Loucy (cell line): ENCODE results near the gene CTCFL.

Experiments
- H2AFZ ChIP-seq: fragments of 200-600 bp; sonication (generic); 2 replicates; pipeline ENCODE4 v1.6.0; 2016; ENCODE audit warnings: antibody characterized with exemption, mild to moderate bottlenecking, low read length, moderate library complexity
- H3F3A ChIP-seq: fragments of 200-600 bp; 2 replicates; pipeline ENCODE4 v1.6.0; 2016; ENCODE audit warnings: antibody characterized with exemption, low read depth, mild to moderate bottlenecking
- H3K27me3 ChIP-seq: fragments of 200-600 bp; sonication (generic); 2 replicates; pipeline ENCODE4 v1.6.1; 2014; ENCODE audit warnings: low read length, mild to moderate bottlenecking; ENCODE audit not compliant: insufficient read depth, poor library complexity, severe bottlenecking
- H3K36me3 ChIP-seq: fragments of 200-600 bp; sonication (generic); 2 replicates; pipeline ENCODE4 v1.6.1; 2016; ENCODE audit warnings: low read length; ENCODE audit not compliant: insufficient read depth
- H3K4me1 ChIP-seq: fragments of 200-600 bp; sonication (generic); 2 replicates; pipeline ENCODE4 v1.5.1; 2014; ENCODE audit warnings: low read length, mild to moderate bottlenecking; ENCODE audit not compliant: insufficient read depth, poor library complexity, severe bottlenecking
- H3K4me2 ChIP-seq: fragments of 200-600 bp; sonication (generic); 2 replicates; pipeline ENCODE4 v1.6.0; 2014; ENCODE audit warnings: antibody characterized with exemption, low read length, low read depth, mild to moderate bottlenecking; ENCODE audit not compliant: poor library complexity, severe bottlenecking
- H3K4me3 ChIP-seq: fragments of 200-600 bp; sonication (generic); 2 replicates; pipeline ENCODE4 v1.5.1; 2014; ENCODE audit warnings: low read length, mild to moderate bottlenecking, mixed read lengths; ENCODE audit not compliant: poor library complexity, severe bottlenecking
- H3K79me2 ChIP-seq: fragments of 200-600 bp; sonication (generic); 2 replicates; pipeline ENCODE4 v1.6.1; 2014; ENCODE audit warnings: low read length; ENCODE audit not compliant: insufficient read depth
- H3K9ac ChIP-seq: fragments of 200-600 bp; sonication (generic); 2 replicates; pipeline ENCODE4 v1.6.0; 2014; ENCODE audit warnings: mild to moderate bottlenecking, low read depth, low read length, moderate library complexity; ENCODE audit not compliant: poor library complexity, severe bottlenecking
- H3K9me2 ChIP-seq: fragments of 200-600 bp; sonication (generic); replicated peaks from 2 replicates; pipeline ENCODE4 v1.6.1; 2016; ENCODE audit warnings: low read depth, low read length, mixed read lengths
- H3K9me3 ChIP-seq: fragments of 200-600 bp; sonication (generic); 2 replicates; pipeline ENCODE4 v1.6.1; 2014; ENCODE audit warnings: mild to moderate bottlenecking, antibody characterized with exemption, low read length, low read depth; ENCODE audit not compliant: insufficient read depth
- H4K20me1 ChIP-seq: fragments of 200-600 bp; sonication (generic); 2 replicates; pipeline ENCODE4 v1.6.0; 2014; ENCODE audit warnings: antibody characterized with exemption, low read length, mild to moderate bottlenecking; ENCODE audit not compliant: insufficient read depth, poor library complexity, severe bottlenecking
- EZH2phosphoT487 ChIP-seq: fragments of 200-600 bp; IDR thresholded peaks from 2 replicates; pipeline ENCODE4 v1.6.1; 2018; ENCODE audit warnings: antibody characterized with exemption, mild to moderate bottlenecking, moderate library complexity, borderline replicate concordance
- TF ChIP-seq, protein P1 (sequence below): fragments of 200-600 bp; sonication (generic); conservative IDR thresholded peaks from 2 replicates; pipeline ENCODE4 v1.5.1; 2014; ENCODE audit warnings: mild to moderate bottlenecking, antibody characterized with exemption, low read length

CTCFL gene

DNA sequence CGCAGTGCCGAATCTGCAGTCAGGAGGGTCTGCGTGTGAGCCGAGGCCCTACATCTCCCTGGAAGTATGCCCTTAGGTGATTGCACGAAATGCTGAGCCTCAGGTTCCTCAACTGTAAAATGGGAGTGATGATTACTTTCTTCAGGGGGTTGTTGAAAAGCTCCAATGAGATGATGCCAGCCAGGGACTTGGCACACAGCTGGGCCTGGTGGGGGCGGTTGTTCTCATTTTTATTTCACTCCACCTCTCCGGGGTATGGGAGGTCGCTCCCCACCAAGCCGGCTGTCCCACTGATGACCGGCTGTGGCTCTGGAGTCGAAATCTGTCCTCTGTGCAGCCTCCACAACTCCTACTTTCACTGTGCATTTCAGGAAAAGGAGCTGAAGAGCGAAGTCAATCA is 44.0 kb upstream of the CTCFL start:
- H3K4me1 ChIP-seq = no peaks in the 10 kb centered on the region
- no peaks in the 10 kb centered on the region for H3K79me2 ChIP-seq
- H3K4me2 ChIP-seq = no peak overlapping the region
- no peaks in the 10 kb centered on the region for H3K9me2 ChIP-seq
- H3K36me3 ChIP-seq = no peaks in the 10 kb centered on the region
- H3K9me3 ChIP-seq = no peaks in the 10 kb centered on the region
- no peaks in the 10 kb centered on the region for H3K27me3 ChIP-seq
- H4K20me1 ChIP-seq = no peaks in the 10 kb centered on the region
- H2AFZ ChIP-seq = no peak overlapping the region
- H3K9ac ChIP-seq = no peak overlapping the region
- TF ChIP-seq, protein P1, sequence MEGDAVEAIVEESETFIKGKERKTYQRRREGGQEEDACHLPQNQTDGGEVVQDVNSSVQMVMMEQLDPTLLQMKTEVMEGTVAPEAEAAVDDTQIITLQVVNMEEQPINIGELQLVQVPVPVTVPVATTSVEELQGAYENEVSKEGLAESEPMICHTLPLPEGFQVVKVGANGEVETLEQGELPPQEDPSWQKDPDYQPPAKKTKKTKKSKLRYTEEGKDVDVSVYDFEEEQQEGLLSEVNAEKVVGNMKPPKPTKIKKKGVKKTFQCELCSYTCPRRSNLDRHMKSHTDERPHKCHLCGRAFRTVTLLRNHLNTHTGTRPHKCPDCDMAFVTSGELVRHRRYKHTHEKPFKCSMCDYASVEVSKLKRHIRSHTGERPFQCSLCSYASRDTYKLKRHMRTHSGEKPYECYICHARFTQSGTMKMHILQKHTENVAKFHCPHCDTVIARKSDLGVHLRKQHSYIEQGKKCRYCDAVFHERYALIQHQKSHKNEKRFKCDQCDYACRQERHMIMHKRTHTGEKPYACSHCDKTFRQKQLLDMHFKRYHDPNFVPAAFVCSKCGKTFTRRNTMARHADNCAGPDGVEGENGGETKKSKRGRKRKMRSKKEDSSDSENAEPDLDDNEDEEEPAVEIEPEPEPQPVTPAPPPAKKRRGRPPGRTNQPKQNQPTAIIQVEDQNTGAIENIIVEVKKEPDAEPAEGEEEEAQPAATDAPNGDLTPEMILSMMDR = no peak
- TF ChIP-seq EZH2phosphoT487 = no peak
- H3K4me3 ChIP-seq = no peak overlapping the region
- H3F3A ChIP-seq = no peaks in the 10 kb centered on the region

DNA sequence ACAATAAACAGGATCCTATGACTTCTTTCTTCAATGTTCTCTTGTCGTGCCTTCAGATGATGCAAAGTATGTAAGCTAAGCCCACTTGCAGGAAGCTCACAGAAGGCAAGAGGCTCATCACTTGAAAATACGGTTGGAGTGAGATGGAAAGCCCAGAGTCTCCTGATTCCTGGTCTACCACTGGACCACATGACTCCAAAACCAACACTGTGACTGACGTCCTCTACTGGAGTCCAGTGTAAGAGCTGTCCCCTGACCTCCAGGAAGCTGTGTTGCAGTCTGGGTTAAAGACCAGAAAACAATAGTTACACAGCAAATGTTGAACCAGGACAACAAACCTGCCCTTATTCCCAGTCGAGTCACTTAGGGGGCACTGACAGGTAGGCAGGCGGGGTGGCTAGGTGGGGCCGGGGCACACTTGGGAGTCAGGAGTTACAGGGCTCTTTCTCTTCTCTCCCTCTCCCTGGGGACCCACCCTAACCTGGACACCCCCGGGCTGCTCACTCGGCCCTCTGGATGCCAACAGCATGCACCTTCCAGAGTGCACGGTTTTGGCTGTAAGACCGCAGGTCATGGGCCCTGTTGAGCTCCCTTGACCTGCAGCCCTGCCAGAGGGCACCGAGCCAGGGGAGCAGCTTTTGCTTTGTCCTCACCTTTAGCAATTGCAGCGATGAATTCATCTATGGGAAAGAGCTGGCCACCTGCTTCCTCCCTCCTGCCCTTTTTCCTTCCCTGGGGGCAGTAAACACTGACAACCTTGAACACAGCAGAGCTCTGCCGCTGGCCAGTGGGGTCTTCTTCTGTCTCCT is 43.4 kb upstream of the CTCFL start:
- Histone ChIP-seq H3K27me3 (no peaks in the 10 kb centered on the region), H3K4me2 (no peak overlapping the region), H3K9ac (no peak overlapping the region), H3K4me1 (no peaks in the 10 kb centered on the region), H3K9me3 (no peaks in the 10 kb centered on the region), H3K36me3 (no peaks in the 10 kb centered on the region), H2AFZ (no peak overlapping the region), H3K79me2 (no peaks in the 10 kb centered on the region), H3K4me3 (no peak overlapping the region), H4K20me1 (no peaks in the 10 kb centered on the region), H3F3A (no peaks in the 10 kb centered on the region), H3K9me2 (no peaks in the 10 kb centered on the region)
- TF ChIP-seq, protein P1 = no peak
- TF ChIP-seq EZH2phosphoT487 = no peak

DNA sequence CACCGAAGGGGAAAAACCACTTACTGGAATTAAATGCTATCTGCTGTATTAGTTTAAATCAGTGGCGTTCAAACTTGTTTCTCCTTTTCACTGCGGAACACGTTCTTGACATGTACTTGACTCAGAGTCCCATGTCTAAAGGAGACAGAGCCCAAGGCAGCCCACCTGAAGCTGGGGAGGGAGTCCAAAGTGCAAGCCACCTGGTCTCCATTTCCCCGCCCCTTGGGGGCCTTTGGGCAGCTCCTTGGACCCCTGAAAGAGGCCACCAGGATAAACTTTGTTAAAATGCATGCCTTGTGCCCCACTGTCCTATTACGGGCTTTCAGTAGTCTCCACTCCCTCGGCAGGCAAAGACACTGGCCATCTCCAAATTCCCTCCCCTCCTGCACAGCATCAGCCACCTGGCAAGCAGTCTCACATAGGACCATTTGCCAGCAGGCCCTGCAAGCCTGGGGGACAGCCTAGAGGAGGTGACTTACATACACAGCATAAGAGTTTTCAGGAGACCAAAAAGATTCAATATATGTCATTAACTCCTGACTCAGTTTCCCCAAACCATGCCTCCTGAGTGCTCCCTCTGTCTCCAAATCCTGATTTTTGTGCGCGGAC is 42.6 kb upstream of the CTCFL start:
- Histone ChIP-seq H3K9ac (no peak overlapping the region), H3K27me3 (no peaks in the 10 kb centered on the region), H3K79me2 (no peaks in the 10 kb centered on the region), H3K9me3 (no peaks in the 10 kb centered on the region), H2AFZ (no peak overlapping the region), H4K20me1 (no peaks in the 10 kb centered on the region), H3F3A (no peaks in the 10 kb centered on the region), H3K4me3 (no peak overlapping the region), H3K36me3 (no peaks in the 10 kb centered on the region), H3K4me1 (no peaks in the 10 kb centered on the region), H3K9me2 (no peaks in the 10 kb centered on the region), H3K4me2 (no peak overlapping the region)
- TF ChIP-seq, protein P1 = no peak
